Stimulated activated CD8-positive, alpha-beta memory T cell treated with anti-CD3 and anti-CD28 coated beads, Interleukin-4, amount 100 ng/mL, for 24 hours (primary cell): ENCODE results near the gene KRTAP9-9.
"Not testable (repeated sequence)": the region's sequence is repeated elsewhere in the genome, so short reads cannot be mapped to it uniquely, and the experiment has no call there.

ENCODE experiments used
- DNase-seq: peaks from one replicate; pipeline ENCODE4 v3.0.0-alpha.2; 2020; ENCODE audit warnings: low read depth

KRTAP9-9 gene

GRCh38 chr17:41255381-41256290 is at the start of gene KRTAP9-9:
TSS of gene KRTAP9-9 (plus strand) at chr17:41255384.
- not testable (repeated sequence) for DNase-seq

DNA sequence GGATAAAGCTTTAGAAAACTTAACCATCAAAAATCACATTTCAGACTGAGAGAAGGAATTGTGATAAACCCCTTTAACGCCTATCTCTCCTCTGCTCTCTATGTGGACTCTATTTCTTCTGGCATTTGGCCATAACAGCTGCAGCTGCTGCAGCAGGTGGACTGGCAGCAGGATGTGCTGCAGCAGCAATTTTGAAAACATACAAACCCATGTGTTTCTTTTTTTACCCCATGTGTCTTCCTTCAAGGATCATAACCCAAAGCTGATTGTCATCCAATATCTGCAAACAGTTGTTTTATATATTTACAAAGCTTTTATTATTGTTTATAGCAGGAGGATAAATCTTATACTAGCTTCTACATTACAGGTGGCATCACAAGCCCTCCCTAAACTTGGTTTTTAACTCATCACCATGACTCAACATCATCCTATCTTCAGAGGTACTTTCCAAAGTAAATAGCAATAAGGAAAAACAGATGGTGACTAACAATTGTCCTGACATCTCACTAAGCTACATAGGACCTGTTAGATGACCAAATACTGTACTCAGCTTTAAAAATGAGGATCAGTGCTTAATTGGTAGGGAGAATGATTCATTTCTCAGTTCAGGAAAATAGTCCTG is 43.2 kb upstream of the KRTAP9-9 start:
- no peak for DNase-seq

GRCh38 chr17:41212524-41213169 is 42.5 kb upstream of the KRTAP9-9 start:
- DNase-seq = no peak

- no peak for DNase-seq
These were observed 39.5 kb upstream of the KRTAP9-9 start for GRCh38 chr17:41215681-41216080.

DNA sequence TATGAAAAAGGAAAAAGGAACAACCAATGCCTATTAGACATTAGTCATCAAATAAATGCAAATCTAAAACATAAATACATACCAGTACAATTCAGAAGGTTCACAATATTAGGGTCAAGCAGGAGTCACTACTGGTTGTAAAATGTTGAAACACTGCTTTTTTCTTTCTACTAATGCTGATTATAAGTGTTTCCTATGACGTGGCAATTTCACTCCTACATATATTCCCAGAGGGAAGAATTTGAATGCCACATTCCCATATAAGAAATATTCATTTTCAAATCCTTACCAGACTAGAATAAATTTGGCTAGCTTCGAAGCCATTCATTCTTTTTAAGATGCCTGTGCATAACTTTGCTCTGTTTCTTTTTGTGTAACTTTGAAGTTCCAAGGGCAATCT is 31.4 kb upstream of the KRTAP9-9 start:
- no peak for DNase-seq

- no peak for DNase-seq
These were observed 29.1 kb upstream of the KRTAP9-9 start for GRCh38 chr17:41226051-41226450.

DNA sequence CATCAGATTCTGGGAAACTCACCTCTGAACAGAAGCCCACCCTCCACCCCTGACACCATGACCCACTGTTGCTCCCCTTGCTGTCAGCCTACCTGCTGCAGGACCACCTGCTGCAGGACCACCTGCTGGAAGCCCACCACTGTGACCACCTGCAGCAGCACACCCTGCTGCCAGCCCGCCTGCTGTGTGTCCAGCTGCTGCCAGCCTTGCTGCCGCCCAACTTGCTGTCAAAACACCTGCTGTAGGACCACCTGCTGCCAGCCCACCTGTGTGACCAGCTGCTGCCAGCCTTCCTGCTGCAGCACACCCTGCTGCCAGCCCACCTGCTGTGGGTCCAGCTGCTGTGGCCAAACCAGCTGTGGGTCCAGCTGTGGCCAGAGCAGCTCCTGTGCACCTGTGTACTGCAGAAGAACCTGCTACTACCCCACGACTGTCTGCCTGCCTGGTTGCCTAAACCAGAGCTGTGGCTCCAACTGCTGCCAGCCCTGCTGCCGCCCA is 28.5 kb upstream of the KRTAP9-9 start, which contains the start of gene KRTAP9-2:
Gene KRTAP9-2 (plus strand): TSS at position 51 of the 498 bp plus-strand sequence. CDS start 7 bp downstream, at position 58.
- not testable (repeated sequence) for DNase-seq

- no peak for DNase-seq
These were observed 25.1 kb upstream of the KRTAP9-9 start for GRCh38 chr17:41230094-41230493.

DNA sequence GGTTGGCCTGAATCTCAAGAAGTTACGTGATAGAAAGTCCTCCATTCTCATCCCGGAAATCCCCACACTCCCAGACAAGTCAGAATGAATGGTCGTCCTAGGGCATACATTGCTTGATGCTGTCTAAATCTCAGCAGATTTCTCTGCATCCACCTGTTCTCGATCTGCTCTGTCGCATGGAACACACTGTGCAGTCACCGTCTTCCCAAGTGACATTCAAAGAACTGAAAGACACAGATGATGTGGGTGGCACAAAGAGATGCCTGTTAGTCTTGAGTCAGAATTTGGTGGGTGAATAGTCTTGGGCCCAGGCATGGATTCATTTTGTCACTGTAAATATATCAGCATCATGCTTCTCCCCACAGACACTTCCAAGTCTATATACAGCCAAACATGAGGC is 23.5 kb upstream of the KRTAP9-9 start:
- DNase-seq = no peak

DNA sequence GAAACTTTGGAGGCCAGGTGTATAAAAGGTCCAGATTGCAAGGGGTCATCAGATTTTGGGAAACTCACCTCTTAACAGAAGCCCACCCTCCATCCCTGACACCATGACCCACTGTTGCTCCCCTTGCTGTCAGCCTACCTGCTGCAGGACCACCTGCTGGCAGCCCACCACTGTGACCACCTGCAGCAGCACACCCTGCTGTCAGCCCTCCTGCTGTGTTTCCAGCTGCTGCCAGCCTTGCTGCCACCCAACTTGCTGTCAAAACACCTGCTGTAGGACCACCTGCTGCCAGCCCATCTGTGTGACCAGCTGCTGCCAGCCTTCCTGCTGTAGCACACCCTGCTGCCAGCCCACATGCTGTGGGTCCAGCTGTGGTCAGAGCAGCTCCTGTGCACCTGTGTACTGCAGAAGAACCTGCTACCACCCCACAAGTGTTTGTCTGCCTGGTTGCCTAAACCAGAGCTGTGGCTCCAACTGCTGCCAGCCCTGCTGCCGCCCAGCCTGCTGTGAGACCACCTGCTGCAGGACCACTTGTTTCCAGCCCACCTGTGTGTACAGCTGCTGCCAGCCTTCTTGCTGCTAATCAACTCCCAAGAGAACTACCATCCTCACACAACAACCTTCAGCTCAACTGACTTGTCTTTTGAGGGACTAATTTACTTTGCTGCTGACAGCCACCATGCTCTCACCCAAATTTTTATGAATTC is 22.6 kb upstream of the KRTAP9-9 start, which contains the start of gene KRTAP9-3:
Gene KRTAP9-3 (plus strand): TSS at position 51 of the 707 bp plus-strand sequence. CDS start 53 bp downstream, at position 104.
- DNase-seq = not testable (repeated sequence)

DNA sequence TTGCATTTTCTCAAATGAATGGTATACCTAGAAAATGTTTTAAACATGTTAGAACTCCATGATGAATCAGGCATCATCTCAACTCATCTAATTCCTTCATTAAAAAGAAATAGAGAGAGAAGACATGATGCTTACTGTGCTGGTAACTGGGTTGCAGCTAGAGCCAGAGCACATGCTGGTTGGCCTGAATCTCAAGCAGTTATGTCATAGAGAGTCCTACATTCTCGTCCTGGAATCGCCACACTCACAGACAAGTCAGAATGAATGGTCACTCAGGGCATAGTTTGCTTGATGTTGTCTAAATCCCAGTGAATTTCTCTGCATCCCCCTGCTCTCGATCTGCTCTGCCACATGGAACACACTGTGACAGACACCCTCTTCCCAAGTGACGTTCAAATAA is 18.1 kb upstream of the KRTAP9-9 start:
- DNase-seq = not testable (repeated sequence)

GRCh38 chr17:41237949-41238437 is 17.2 kb upstream of the KRTAP9-9 start, which contains the start of gene KRTAP9-8:
TSS of gene KRTAP9-8 (plus strand) at chr17:41237999. CDS start at chr17:41238052, 53 bp downstream.
- DNase-seq = not testable (repeated sequence)

DNA sequence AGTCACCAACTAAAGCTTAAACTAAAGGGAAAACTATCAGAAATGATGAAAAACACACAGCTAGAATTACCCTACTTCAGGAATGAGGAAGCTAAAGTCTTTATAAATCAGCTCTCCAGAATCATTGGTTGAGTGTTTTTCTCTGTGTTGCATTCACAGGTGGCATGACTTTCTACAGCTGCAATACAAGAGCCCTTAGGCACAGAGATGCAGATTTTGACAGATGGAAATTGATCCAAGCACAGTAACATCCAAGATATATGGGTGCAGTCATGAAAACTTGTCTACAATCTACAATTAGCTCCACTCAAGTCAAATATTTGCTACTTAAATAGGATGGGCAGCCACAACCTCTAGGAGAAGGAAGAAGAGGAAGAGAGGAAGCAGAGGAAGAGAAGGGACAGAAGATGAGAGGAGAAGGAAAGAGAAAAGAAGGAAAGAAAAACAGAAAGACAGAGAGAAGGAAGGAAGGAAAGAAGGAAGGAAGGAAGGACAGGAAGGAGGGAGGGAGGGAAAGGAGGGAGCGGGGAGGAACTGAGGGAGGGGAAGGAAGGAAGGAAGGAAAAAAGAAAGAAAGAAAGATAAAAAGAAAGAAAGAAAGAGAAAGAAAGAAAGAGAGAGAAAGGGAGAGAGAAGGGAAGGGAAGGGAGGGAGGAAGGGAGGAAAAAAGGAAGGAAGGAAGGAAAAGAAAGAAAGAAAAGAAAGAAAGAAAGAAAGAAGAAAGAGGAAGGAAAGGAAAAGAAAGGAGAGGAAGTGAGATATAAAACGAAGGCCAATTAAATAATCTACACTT is 8.0 kb upstream of the KRTAP9-9 start:
- not testable (repeated sequence) for DNase-seq

GRCh38 chr17:41249637-41250240 is 5.4 kb upstream of the KRTAP9-9 start, which contains the start of gene KRTAP9-4:
TSS of gene KRTAP9-4 (plus strand) at chr17:41249687. CDS start at chr17:41249721, 34 bp downstream.
- DNase-seq = not testable (repeated sequence)

- no peak for DNase-seq
These were observed 3.9 kb upstream of the KRTAP9-9 start for GRCh38 chr17:41251261-41251660.

DNA sequence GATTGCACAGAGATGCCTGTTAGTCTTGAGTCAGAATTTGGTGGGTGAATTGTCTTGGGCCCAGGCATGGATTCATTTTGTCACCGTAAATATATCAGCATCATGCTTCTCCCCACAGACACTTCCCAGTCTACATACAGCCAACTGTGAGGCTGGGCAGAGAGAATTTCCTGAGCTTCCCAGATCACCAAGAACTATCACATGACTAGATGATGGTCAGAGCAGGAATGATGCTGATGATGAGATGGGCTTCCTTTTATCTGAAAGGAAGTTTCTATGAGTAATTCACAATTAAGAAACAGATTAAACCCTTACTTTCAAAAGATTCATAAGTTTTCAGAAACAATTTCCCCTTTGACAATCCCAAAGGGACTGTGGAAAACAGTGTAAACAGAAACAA is 323 bp upstream of the KRTAP9-9 start:
- DNase-seq = no peak

DNA sequence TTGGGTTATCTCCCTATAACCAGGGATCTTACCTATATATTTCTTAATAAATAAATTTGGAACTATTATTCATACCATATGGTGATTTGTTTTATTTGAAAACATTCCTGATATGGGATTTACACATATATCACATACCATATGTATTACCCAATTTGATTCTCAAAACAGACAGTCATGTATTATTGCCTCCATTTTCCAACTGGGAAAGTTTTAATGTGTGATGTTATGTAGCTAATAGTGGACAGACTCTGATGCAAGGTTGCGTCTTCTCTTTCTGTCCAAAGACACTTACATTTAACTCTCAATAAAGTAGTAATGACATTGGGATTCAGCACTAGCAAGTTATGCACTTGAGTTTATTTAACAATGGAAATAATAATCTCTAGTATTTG is 1.1 kb downstream of the KRTAP9-9 start:
- DNase-seq = no peak

DNA sequence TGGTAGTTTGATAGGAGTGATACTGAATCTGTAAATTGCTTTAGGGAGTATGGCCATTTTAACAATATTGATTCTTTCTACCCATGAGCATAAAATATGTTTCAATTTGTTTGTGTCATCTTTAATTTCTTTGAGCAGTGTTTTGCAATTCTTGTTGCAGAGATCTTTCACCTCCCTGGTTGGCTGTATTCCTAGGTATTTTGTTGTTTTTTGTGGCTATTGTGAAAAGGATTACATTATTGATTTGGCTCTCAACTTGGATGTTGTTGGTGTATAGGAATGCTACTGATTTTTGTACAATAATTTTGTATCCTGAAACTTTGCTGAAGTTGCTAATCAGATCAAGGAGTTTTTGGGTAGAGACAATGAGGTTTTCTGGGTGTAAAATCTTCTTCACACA is 3.2 kb downstream of the KRTAP9-9 start:
- DNase-seq = no peak

GRCh38 chr17:41263212-41263611 is 8.0 kb downstream of the KRTAP9-9 start:
- no peak for DNase-seq

DNA sequence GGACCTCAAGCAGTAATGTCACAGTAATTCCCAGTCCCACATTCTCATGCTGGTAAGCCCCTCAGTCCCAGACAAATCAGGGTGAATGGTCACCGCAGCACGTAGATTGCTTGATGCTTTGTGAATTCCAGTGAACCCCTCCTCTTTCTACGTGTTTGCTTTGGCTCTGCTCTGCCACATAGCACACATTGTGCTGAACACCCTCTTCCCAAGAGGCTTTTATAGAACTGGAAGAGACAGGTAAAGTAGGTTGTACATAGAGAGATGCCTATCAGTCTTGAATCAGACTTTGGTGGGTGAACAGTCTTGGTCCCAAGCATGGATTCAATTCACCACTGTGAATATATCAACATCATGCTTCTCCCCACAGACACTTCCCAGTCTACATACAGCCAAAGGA is 9.4 kb downstream of the KRTAP9-9 start:
- DNase-seq = no peak
